MV-4-11 (cell line): Measurements from ENCODE around the gene DTNB.
"Not testable (repeated sequence)": the region's sequence is repeated elsewhere in the genome, so short reads cannot be mapped to it uniquely, and the experiment has no call there.

Experiments used
- DNase-seq: peaks from one replicate; lab custom pipeline; 2025; lab: John Stamatoyannopoulos, UW

DTNB gene

DNA sequence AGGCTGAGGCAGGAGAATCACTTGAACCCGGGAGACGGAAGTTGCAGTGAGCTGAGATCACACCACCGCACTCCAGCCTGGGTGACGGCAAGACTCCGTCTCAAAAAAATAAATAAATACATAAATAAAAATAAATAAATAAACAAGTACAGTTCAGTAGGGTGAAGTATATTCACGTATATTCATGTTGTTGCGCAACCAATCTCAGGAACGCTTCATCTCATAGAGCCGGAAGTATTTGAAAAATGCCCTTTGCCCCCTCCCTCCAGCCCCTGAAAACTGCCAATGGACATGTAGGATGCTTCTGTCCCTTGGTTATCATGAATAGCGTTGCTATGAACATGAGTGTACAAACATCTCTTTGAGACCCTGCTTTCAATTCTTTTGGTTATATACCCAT is 132.0 kb downstream of the DTNB start:
- no peak for DNase-seq

DNA sequence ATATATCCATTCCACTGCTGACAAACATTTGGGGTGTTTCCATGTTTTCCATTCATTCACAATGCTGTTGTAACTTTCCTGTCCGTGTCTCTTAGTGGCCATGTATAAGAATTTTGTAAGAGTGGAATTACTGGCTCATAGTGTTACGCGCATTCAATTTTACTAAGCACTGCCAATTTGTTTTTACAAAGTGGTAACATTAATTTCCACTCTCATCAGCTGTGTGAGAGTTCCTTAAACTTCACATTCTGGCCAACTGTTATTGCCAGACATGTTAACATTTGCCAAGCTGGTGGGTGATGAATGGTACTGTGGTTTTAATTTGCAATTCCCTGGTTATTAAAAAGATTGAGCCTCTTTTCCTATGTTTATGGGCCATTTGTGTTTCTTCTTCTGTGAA is 134.2 kb downstream of the DTNB start:
- no peak for DNase-seq

DNA sequence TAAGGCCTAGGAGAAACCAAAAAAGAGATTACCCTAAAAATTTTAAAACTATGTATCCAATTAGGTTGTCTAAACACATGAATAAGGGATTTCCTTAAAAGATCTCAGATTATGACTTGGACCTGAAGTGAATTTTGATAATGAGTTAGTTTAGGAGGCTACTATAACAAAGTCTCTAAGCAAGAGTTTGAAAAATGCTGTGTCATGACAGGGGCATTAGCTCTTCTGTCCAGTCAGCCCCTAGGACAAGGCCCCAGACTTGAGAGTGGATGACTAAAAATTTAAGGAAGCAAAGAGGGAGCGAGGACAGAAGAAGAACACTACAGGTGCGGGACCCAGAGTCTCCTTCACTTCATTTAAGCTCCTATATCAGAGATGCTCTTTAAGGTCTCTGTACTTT is 135.9 kb downstream of the DTNB start:
- DNase-seq: no peak

DNA sequence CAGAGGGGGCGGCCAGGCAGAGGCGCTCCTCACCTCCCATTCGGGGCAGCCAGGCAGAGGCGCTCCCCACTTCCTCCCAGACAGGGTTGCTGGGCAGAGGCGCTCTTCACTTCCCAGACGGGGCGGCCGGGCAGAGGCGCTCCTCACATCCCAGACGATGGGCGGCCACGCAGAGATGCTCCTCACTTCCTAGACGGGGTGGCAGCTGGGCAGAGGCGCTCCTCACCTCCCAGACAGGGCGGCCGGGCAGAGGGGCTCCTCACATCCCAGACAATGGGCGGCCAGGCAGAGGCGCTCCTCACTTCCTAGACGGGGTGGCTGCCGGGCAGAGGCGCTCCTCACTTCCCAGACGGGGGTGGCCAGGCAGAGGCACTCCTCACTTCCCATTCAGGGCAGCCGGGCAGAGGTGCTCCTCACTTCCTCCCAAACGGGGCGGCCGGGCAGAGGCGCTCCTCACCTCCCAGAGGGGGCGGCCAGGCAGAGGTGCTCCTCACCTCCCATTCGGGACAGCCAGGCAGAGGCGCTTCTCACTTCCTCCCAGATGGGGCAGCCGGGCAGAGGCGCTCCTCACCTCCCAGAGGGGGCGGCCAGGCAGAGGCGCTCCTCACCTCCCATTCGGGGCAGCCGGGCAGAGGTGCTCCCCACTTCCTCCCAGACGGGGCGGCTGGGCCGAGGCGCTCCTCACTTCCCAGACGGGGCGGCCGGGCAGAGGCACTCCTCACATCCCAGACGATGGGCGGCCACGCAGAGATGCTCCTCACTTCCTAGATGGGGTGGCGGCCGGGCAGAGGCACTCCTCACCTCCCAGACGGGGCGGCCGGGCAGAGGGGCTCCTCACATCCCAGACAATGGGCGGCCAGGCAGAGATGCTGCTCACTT is 137.7 kb downstream of the DTNB start:
- DNase-seq: not testable (repeated sequence)

DNA sequence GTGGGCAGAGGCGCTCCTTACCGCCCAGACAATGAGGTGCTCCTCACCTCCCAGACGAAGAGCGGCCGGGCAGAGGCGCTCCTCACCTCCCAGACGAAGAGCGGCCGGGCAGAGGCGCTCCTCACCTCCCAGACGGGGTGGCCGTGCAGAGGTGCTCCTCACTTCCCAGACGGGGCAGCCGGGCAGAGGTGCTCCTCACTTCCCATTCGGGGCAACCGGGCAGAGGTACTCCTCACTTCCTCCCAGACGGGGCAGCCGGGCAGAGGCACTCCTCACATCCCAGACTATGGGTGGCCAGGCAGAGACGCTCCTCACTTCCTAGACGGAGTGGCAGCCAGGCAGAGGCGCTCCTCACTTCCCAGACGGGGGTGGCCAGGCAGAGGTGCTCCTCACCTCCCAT is 138.4 kb downstream of the DTNB start:
- DNase-seq: not testable (repeated sequence)

DNA sequence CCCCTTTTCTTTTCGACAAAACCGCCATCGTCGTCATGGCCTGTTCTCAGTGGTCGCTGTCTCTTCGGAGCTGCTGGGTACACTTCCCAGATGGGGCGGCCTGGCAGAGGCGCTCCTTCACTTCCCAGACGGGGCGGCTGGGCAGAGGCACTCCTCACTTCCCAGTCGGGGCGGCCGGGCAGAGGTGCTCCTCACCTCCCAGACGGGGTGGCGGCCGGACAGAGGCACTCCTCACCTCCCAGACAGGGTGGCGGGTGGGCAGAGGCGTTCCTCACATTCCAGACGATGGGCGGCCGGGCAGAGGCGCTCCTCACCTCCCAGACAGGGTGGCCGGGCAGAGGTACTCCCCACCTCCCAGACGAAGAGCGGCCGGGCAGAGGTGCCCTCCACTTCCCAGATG is 138.9 kb downstream of the DTNB start:
- DNase-seq: no peak

DNA sequence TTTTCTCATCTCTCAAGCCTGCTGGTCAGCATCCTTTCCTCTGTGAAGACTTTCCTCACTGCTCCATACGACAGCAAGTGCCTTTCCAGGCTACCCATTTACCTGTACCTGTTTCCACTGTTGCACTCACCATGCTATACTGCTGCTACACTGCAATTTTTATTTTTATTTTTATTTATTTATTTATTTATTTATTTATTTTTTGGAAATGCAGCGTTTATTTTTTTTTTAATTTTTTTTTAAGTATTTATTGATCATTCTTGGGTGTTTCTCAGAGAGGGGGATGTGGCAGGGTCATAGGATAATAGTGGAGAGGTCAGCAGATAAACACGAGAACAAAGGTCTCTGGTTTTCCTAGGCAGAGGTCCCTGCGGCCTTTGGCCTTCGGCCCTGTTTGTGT is 139.6 kb downstream of the DTNB start:
- not testable (repeated sequence) for DNase-seq

DNA sequence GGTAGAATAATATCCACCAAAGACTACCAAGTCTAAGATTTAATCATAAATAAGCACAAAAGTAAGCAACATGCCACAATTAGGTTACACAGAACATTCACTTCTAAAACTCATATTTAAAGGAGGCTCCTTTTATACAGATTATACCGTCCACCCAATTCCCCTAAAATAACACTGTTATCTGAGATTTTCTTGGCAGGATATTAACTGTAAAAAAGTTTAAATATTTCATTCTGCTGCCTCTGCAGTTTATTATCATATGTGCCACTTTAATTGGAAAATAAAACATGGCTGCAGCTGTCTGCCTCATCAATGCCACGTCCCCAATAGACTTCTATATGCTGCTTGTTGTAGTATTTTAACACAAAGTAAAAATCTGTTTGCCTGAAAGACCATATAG is 140.9 kb downstream of the DTNB start:
- DNase-seq: no peak

DNA sequence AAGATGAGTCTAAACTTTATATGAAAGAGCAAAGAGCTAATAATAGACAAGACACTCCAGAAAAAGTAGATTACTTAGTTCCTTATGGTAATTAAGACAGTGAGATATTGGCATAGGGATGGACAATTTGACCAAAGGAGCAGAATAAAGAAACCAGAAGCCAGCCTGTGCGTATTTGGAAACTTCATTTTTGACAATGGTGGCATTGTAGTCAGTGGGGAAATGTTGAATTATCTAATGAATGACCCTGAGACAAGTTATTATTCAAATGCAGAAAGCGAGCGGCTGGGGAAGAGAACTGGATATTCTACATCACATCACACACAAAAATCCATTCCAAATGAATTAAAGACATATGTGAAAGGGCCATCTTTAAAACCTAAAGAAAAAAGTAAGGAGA is 144.3 kb downstream of the DTNB start:
- DNase-seq: no peak

DNA sequence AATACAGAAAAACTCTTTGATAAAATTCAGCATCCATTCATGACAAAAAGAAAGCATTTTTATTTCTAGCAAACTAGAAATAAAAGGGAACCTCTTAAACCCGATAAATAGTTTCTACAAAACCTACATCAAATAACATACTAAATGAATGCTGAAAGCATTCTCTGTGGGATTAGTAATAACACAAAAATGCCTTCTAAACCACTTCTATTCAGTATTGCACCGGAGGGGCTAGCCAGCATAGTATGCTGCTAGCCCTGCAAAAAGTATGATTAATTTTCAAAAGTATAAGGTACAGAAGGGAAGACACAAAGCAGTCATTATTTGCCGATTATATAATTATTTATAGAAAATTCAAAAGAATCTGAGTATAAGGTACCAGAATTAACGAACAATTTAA is 145.2 kb downstream of the DTNB start:
- no peak for DNase-seq

DNA sequence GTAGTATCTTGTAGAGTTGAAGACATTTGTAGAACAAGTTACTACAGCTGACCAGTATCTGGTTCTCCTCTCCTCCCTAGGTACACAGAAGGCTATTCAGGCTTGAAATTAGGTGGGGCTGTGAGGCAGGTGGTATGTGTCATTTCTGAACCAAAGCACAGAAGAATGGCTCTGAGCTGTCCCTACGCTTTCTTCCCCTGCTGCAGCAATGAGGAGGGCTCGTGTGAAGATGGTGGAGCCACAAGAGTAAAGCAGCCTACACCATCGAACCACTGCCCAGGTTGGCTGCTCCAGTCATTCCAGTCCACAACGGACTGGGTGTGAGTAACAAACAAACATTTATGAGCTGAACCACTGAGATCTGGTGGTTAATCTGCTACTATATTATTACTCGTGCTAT is 148.9 kb downstream of the DTNB start:
- DNase-seq: no peak

DNA sequence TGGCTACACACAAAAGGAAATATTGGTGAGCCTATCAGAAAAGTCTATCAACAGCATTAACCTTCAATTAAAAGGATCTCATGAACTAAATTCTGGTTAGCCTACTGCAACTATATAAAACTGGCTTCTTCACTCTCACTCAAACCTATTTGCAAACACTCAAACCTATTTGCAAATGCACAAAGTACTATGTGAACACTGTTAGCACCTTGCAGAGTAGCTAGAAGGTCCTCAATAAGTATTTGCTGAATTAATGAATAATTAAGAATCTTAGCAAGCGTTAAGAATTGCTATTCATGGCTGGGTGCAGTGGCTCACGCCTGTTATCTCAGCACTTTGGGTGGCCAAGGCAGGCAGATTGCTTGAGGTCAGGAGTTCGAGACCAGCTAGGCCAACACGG is 150.3 kb downstream of the DTNB start:
- DNase-seq: no peak

DNA sequence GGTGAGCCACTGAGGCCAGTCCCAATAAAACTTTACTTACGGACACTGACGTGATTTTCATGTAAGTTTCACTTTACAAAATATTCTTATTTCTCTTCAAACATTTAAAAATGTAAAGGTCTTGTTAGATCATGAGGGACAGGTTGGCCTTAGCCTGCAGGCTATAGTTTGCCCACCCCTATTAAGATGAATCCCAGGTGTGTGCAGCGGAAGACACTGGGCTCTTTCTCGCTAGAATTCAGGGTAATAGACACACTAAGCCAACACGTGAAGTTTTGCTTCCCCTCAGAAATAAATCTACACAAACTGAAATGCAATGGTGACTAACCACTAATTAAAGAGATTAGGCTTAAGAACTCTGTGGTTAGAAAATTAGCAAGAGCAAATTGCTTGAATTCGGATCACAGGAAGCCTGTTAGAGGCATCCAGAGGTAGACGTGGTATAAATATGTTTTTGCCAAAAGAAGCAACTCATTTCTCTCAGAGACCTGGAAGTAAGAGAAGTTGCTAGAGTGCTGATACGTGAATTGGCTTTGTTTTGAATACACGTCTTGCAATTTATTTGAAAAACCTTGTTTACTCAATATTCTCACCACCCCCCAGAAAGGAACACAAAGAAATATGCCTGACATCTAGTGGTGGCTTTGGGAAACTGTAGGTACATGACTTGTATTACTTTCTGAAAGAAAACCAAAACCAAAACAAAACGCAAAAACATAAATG is 151.6 kb downstream of the DTNB start:
- peak; percentile 81 for DNase-seq

DNA sequence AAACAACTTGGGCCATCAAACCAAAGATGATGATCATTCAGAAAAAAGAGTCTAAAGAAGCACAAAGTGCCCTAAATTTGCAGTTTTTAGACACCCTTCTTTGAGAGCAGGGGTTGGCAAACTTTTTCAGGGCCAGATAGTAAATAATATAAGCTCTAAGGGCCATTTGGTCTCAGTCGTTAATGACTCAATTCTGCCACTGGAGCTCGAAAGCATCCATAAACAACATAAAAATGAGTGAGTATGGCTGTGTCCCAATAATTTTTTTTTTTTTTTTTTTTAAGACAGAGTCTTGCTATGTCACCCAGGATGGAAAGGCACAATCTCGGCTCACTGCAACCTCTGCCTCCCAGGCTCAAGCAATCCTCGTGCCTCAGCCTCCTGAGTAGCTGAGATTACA is 152.3 kb downstream of the DTNB start:
- no peak for DNase-seq

DNA sequence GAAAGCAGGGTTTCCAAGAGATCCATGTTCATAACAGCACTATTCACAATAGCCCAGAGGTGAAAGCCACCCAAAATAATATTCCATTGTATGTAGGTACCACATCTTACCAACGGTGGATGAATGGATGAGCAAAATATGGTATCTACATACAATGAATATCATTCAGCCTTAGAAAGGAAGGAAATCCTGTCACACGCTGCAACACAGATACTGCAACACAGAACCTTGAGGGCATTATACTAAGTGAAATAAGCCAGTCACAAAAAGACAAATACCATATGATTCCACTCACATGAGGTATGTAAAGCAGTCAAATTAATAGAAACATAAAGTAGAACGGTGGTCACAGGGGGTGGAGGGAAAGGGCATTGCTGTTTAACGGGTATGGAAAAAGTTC is 155.7 kb downstream of the DTNB start:
- no peak for DNase-seq

DNA sequence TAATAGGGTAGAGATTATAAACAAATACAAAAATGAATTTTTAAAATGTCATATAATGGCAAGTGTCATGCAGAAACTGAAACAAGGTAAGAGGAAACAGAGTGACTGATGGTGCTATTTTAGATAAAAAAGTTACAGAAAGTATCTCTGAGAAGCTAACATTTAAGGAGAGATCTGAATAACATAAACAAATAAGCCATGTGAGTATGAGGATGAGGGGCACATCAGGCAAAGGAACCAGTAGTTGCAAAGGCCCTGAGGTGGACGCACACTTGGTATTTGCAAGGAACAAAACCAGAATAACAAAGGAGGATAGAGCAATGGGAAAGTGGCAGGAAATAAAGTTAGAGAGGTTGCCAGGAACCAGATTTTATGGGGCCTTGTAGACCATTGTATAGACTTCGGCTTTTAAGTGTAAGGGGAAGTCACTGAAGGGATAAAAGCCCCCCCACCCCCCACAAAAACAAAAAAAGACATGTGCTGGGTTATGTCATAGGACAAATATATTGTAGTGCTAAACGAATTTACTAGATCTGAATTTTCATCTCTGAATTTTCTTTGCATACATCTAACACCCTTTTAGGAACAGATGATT is 159.2 kb downstream of the DTNB start:
- no peak for DNase-seq

DNA sequence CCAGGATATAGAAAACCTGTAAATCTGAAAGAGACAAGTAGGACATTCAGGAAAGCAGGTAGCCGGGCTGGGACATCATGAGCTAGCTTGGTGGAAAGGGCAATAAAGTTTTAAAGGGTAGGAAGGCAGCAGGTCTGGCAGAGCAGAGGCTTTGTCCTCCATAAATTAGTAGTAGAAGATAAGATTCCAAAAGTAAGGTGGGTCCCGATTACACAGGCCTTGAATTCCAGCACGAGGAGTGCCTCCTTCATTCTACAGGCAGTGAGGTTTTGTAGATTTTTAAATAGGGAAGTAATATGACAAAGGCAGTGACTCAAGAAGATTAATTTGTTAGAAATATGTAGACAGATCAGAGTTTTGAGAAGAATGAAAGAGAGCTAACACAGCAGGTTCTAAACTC is 160.7 kb downstream of the DTNB start:
- peak; percentile 34 for DNase-seq

DNA sequence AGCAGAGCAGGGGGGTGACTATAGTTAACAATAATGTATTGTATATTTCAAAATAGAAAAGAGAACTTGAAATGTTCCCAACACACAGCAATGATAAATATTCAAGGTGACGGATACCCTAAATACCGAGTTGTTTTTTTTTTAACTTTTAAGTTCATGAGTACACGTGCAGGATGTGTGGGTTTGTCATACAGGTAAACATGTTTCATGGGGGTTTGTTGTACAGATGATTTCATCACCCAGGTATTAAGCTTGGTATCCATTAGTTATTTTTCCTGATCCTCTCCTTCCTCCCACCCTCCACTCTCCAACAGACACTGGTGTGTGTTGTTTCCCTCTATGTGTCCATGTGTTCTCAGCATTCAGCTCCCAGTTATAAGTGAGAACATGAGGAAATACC is 167.2 kb downstream of the DTNB start:
- no peak for DNase-seq

DNA sequence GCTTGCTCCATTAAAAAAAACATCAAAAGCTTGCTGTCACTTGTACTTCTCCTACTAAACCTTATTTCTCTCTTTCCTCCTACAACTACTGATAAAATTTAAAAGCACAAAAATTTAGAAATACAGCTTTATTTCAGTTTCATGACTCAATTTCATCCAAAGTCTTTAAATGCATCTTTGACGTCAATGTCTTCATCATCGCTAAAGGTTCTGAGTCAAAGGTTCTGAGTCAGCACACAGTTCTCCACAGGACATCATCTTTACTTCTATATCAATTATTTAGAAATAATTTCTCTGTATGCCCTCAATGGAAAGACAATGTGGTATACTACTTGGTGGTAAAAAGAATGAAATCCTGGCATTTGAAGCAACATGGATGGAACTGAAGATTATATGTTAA is 167.8 kb downstream of the DTNB start:
- no peak for DNase-seq

DNA sequence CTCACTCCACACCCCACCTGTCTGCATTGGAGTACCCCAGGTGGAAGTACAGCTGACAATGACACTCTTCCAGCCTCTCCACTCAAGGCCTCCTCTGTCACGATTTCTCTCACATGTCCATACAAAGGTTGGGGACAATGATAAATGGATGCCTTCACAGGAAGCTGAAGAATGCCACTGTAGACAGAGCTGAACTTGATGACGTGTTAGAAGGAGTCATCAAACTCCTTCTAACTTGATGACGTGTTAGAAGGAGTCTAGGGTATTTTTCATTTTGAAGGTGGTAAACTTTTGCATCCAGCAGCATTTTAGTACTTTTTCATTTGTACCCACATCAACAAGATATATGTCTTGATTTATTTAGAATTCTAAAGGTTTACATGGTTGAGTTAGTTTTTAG is 168.2 kb downstream of the DTNB start:
- no peak for DNase-seq

DNA sequence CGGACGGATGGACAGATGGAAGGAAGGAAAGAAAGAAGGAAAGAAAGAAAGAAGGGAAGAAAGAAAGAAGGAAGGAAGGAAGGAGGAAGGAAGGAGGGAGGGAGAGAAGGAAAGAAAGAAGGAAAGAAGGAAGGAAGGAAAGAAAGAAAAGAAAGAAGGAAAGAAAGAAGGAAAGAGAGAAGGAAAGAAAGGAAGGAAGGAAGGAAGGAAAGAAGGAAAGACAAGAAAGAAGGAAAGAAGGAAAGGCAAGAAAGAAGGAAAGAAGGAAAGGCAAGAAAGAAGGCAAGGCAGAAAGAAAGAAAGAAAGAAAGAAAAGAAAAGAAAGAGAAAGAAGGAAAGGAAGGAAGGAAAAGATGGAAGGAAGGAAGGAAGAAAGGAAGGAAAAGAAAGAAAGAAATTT is 169.1 kb downstream of the DTNB start:
- no peak for DNase-seq

DNA sequence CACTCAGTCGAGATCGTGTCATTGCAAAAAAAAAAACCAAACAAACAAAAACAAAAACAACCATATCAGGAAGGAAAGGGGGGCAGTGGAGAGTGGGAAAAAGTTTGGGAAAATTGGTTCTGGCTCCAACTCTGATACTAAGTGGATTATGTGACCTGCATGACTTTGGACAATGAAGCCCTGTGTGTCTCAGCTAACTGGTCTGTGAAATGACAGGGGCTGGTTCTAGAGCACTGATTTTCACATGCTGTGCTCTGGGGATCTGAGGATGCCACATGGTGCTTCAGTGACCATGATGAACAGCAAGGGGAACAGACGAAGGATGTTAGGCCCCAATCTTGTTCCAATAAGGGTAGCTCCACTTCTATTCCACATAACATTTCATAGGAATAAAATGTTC is 174.2 kb downstream of the DTNB start:
- no peak for DNase-seq

DNA sequence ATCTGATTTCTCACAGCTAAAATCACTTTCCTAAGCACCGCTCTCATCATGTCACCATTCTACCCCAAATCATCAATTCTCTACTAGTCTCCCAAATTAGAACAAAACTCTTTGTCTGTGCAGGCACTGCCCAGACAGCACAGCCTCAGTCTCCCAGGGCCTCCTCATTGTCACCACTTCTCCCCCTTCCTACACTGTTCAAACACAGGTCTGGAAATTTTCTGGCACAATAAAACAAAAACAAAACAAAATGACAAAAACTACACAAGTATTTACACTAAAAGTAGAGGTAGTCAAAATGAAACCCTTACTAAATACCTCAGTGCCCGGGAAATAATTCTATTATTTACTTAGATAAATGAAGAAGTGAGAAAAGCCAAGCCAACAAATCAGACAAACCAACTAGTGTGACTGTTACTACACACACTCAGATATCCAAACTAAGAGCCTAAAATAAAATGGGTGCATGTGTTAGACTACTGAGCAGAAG is 175.4 kb downstream of the DTNB start:
- DNase-seq: peak; percentile 12
